ENCODE results near the gene ERICH3. TPM values are rescaled to one million over a fixed set of nuclear protein-coding genes. Genes with fewer than 3 reads are reported as not detected.

ERICH3 gene, protein sequence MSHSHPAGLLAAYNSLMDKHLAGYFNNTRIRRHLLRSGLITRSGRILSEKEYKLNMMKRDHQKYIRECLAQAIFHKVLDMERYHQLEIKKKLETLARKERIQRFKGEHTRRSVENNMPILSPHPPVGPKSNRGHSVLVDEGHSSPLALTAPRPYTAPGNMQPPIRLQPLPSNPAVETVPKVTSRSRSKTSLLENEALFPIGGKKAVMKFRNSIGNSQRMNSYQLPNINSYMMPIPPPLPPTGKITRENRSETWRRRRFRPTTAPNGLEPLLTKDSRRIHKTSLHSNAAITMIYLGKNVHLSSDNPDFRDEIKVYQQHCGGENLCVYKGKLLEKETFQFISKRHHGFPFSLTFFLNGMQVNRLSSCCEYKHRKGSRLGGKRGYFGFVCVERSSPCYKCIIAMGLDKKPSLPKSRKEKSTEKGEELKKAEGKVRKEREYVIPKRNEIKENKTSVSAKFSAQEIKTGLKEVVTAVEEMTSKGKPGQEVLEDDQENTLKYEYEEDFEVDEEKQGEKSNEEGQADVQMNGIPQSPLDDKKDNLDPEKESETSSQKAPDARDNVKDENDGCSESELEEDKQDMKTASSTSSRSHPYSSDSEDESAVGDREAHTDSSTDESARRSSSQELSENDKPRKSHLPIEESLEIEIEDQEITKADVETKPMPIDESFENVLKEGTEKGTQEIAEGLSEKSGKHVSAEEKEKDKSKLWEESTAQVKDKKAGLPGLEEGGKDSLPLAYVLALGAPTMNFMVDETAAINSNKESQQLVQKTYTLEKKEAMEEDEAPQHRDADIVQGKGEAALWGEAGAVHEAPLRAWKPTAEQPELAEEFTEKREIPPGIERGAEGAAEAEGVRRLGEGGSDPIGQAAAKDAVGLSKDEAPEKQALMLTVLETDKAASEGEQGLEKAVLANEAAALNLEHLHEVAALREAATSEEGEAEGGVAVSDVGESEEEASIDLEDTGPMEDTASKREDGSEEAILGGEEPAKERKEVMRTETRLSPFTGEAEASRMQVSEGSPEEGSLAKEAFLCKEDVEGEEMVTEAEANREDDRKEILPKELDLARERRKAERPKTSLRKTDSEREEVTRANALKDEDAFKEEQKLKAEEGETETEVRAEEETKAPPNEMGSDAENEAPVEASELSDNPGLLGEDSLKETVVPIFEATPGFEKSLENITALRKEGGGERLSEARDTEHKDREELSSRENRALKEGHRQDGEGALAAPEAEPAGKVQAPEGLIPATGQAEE (N-terminal part only)
- not detected for total RNA-seq

DNA sequence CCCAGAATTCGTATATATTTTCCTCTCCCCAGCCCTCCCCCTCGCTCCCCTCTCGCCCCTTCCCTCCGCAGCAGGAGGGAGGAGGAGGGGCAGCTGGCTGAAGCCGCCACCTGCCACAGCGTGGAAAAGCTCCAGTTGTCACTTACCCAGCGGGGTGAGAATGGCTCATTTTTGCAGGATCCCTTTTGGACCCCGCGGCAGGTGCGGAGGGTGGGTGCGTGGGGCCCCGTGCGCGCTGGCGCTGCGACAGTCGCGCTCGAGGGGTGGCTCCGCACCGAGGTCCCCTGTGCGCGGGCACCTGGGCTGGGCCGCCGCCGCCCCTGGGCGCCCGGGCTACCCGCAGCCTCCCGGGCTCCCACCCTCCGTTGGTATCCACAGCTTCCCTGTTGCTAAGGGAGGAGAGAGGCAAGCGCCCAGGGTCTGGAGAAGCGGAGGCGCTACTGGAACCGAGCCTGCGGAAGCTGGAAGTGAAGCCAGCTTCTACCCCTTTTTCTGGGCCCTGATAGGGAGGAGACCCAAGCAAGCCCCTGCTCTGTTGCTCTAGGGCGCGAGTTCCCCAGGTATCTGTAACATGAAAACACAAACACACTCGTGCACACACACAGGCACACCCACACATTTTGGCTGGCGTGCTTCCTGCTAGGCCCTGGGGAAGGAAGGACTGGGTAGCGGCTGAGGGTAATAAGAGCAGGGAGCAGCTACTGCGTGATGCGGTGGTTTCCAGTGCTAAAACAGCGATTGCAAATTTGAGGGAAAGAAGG is at the start of gene ERICH3:
Gene ERICH3, minus strand, starts transcription at position 442 of the 761 bp plus-strand sequence. Its CDS starts 273 bp downstream, at position 169.

Other genes starting within 250 kb of the ERICH3 start
- gene LRRC53, start 161.2 kb downstream of the ERICH3 start, total RNA-seq, result not detected
- gene CRYZ, start 59.3 kb upstream of the ERICH3 start, total RNA-seq, result 10 to 100 TPM; 28.6 to 78.3 TPM
- 10 to 100 TPM; 13.8 to 26.0 TPM for gene TYW3, start 59.4 kb upstream of the ERICH3 start, total RNA-seq

Measured in melanocyte of skin (primary cell).